ENCODE results near the gene TAF10. TPM values are rescaled to one million over a fixed set of nuclear protein-coding genes. Genes with fewer than 3 reads are reported as not detected.
A peak's percentile ranks its signal among the peaks of the same experiment; 100 is the strongest.

TAF10 gene
- total RNA-seq, 1 experiment from 2014 or later, result 51.5 TPM

DNA sequence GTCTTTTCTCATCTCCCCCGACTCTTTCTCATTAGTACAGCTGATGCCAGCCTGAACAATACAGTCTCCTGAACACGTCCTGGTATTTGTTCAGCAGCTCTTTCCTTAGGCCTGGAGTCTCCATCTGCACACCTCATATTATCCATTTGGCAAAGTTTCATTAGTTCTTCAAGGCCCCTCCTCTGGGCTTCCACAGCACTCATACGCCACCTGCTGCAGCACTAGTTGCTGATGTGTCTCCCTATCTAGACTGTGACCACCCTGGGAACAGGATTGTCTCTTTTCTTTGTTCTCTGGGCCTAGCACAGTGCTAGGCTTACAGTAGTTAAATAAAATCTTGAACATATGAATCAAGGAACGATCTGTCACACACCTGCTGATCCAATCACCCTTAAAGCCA is 26.4 kb upstream of the TAF10 start:
- no TSS peak for BruUV-seq (replicated peaks)
- intact Hi-C loops (cut with micrococcal nuclease; ENCODE audit: unreplicated experiment), result no loop called here
- no peaks in the 10 kb centered on the region for H3K9me2 ChIP-seq (ENCODE audit: insufficient read depth)

DNA sequence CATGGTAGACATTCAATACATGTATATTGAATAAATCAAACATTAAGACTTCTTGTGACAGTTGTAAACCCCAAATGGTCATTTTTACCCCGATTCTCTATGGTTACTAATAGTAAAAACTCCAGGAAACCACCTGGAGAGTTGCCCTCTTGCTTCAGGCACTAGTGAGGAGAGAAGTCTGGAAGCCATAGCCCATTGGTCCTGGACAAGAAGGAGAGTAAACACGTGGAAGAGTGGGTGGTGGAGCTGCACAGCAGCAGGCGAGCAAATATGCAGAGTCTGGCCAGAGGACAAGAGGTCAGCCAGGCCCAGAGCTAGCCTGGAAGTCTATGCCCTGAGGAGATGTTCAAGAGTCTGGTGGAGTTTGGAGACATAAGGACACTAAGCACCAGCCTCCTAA is 25.9 kb upstream of the TAF10 start:
- POLR2A ChIA-PET (ENCODE audit: unreplicated experiment), result no interaction called here
- BruUV-seq (replicated peaks), result no TSS peak

More for the DNA sequence above, 26.4 kb upstream of the TAF10 start:
- H2AFZ ChIP-seq, result no peak overlapping the region
- no peaks in the 10 kb centered on the region; the same call in 1 of the 2 replicates for H3K4me1 ChIP-seq (replicated peaks; ENCODE audit: insufficient read depth)
- H4K20me1 ChIP-seq (ENCODE audit: insufficient read depth), result no peaks in the 10 kb centered on the region
- no peaks in the 10 kb centered on the region for H3K27me3 ChIP-seq (ENCODE audit: insufficient read depth, low read depth)
- no peaks in the 10 kb centered on the region for H3K79me2 ChIP-seq (ENCODE audit: low read depth)
- POLR2A ChIA-PET (ENCODE audit: unreplicated experiment), result interaction anchor here (0.6 kb wide), 1 partner anchor 11 kb away, joined by 11 read pairs; no protein-coding TSS in a partner anchor
- TF ChIP-seq EZH2 (IDR thresholded peaks at IDR 0.05; ENCODE audit: low read depth), result no peak
- TF ChIP-seq, protein P1, sequence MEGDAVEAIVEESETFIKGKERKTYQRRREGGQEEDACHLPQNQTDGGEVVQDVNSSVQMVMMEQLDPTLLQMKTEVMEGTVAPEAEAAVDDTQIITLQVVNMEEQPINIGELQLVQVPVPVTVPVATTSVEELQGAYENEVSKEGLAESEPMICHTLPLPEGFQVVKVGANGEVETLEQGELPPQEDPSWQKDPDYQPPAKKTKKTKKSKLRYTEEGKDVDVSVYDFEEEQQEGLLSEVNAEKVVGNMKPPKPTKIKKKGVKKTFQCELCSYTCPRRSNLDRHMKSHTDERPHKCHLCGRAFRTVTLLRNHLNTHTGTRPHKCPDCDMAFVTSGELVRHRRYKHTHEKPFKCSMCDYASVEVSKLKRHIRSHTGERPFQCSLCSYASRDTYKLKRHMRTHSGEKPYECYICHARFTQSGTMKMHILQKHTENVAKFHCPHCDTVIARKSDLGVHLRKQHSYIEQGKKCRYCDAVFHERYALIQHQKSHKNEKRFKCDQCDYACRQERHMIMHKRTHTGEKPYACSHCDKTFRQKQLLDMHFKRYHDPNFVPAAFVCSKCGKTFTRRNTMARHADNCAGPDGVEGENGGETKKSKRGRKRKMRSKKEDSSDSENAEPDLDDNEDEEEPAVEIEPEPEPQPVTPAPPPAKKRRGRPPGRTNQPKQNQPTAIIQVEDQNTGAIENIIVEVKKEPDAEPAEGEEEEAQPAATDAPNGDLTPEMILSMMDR (conservative IDR thresholded peaks at IDR 0.05), result no peak
- H3K27ac ChIP-seq, result no peak overlapping the region
- H3F3A ChIP-seq (ENCODE audit: insufficient read depth, low read depth), result no peaks in the 10 kb centered on the region
- no peak overlapping the region for H3K4me2 ChIP-seq
- DNase-seq, result no peak
- CTCF ChIA-PET, result no interaction called here
- no peak overlapping the region for H3K4me3 ChIP-seq
- no peaks in the 10 kb centered on the region for H3K36me3 ChIP-seq (ENCODE audit: low read depth)
- no peaks in the 10 kb centered on the region for H3K9me3 ChIP-seq (ENCODE audit: insufficient read depth, low read depth)

DNA sequence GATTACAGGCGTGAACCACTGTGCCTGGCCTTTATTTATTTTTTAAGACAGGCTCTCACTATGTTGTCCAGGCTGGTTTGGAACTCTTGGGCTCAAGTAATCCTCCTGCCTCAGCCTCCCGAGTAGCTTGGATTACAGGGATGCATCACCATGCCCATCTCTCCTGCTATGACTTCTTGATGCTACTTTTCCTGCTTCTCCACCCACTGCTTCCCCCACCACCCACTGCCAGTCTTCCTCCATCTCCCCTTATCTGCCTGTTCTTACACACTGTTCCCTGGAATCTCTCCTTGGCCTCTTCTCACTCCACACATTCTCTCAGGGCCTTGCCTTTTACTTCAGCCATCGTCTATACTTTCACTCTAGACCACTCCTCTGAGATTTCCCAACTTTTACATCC is 24.5 kb upstream of the TAF10 start:
- Histone ChIP-seq H3K27me3 (ENCODE audit: insufficient read depth, low read depth) (no peaks in the 10 kb centered on the region), H3K79me2 (ENCODE audit: low read depth) (no peaks in the 10 kb centered on the region), H4K20me1 (ENCODE audit: insufficient read depth) (no peaks in the 10 kb centered on the region), H3K9me3 (ENCODE audit: insufficient read depth, low read depth) (no peaks in the 10 kb centered on the region), H3K4me1 (replicated peaks; ENCODE audit: insufficient read depth) (no peaks in the 10 kb centered on the region; the same call in 1 of the 2 replicates), H3F3A (ENCODE audit: insufficient read depth, low read depth) (no peaks in the 10 kb centered on the region), H3K36me3 (ENCODE audit: low read depth) (no peaks in the 10 kb centered on the region), H2AFZ (no peak overlapping the region), H3K4me2 (no peak overlapping the region), H3K9me2 (ENCODE audit: insufficient read depth) (no peaks in the 10 kb centered on the region), H3K4me3 (no peak overlapping the region), H3K27ac (no peak overlapping the region)
- ChIA-PET CTCF (no interaction called here), POLR2A (ENCODE audit: unreplicated experiment) (no interaction called here)
- TF ChIP-seq EZH2 (IDR thresholded peaks at IDR 0.05; ENCODE audit: low read depth), result no peak
- TF ChIP-seq, protein P1 (conservative IDR thresholded peaks at IDR 0.05), result no peak
- no peak for DNase-seq
- intact Hi-C loops (cut with micrococcal nuclease; ENCODE audit: unreplicated experiment), result no loop called here
- no TSS peak for BruUV-seq (replicated peaks)

More for the DNA sequence above, 25.9 kb upstream of the TAF10 start:
- Histone ChIP-seq H3K4me2 (no peak overlapping the region), H3K27me3 (ENCODE audit: insufficient read depth, low read depth) (no peaks in the 10 kb centered on the region), H3K9me2 (ENCODE audit: insufficient read depth) (no peaks in the 10 kb centered on the region), H3K36me3 (ENCODE audit: low read depth) (no peaks in the 10 kb centered on the region), H3K27ac (no peak overlapping the region), H3K9me3 (ENCODE audit: insufficient read depth, low read depth) (no peaks in the 10 kb centered on the region), H3F3A (ENCODE audit: insufficient read depth, low read depth) (no peaks in the 10 kb centered on the region), H3K4me1 (replicated peaks; ENCODE audit: insufficient read depth) (no peaks in the 10 kb centered on the region; the same call in 1 of the 2 replicates), H4K20me1 (ENCODE audit: insufficient read depth) (no peaks in the 10 kb centered on the region), H3K79me2 (ENCODE audit: low read depth) (no peaks in the 10 kb centered on the region), H3K4me3 (no peak overlapping the region), H2AFZ (no peak overlapping the region)
- peak in 1 of 2 experiments; percentile 11 for DNase-seq
- CTCF ChIA-PET, result no interaction called here
- TF ChIP-seq EZH2 (IDR thresholded peaks at IDR 0.05; ENCODE audit: low read depth), result no peak
- TF ChIP-seq, protein P1 (conservative IDR thresholded peaks at IDR 0.05), result no peak
- intact Hi-C loops (cut with micrococcal nuclease; ENCODE audit: unreplicated experiment), result no loop called here

All from PC-9 (cell line).